ENCODE results near the gene RNF217.
"Not testable (repeated sequence)": the region's sequence is repeated elsewhere in the genome, so short reads cannot be mapped to it uniquely, and the experiment has no call there.

GRCh38 chr6:125036486-125036885 lies 74.2 kb downstream of the RNF217 start:
- TF ChIP-seq CTCF (IDR thresholded peaks at IDR 0.05); NR3C1 (CRISPR knock-in tag; conservative IDR thresholded peaks at IDR 0.05; ENCODE audit: low read depth); SMAD3 (CRISPR knock-in tag; IDR thresholded peaks at IDR 0.05; ENCODE audit: borderline replicate concordance); NR2C2 (CRISPR knock-in tag; IDR thresholded peaks at IDR 0.05); GABPB1 (CRISPR knock-in tag; IDR thresholded peaks at IDR 0.05); ATF3 (CRISPR knock-in tag; conservative IDR thresholded peaks at IDR 0.05); E2F1 (CRISPR knock-in tag; IDR thresholded peaks at IDR 0.05); NFYB (CRISPR knock-in tag; conservative IDR thresholded peaks at IDR 0.05; ENCODE audit: low read depth); MAX (CRISPR knock-in tag; IDR thresholded peaks at IDR 0.05); ESRRA (CRISPR knock-in tag; IDR thresholded peaks at IDR 0.05; ENCODE audit: borderline replicate concordance); FOXJ3 (CRISPR knock-in tag; IDR thresholded peaks at IDR 0.05; ENCODE audit: borderline replicate concordance); CREB1 (CRISPR knock-in tag; IDR thresholded peaks at IDR 0.05): not testable (repeated sequence)

Data from WTC11 (cell line).